Measurements from ENCODE around the gene CSRP3.

DNA sequence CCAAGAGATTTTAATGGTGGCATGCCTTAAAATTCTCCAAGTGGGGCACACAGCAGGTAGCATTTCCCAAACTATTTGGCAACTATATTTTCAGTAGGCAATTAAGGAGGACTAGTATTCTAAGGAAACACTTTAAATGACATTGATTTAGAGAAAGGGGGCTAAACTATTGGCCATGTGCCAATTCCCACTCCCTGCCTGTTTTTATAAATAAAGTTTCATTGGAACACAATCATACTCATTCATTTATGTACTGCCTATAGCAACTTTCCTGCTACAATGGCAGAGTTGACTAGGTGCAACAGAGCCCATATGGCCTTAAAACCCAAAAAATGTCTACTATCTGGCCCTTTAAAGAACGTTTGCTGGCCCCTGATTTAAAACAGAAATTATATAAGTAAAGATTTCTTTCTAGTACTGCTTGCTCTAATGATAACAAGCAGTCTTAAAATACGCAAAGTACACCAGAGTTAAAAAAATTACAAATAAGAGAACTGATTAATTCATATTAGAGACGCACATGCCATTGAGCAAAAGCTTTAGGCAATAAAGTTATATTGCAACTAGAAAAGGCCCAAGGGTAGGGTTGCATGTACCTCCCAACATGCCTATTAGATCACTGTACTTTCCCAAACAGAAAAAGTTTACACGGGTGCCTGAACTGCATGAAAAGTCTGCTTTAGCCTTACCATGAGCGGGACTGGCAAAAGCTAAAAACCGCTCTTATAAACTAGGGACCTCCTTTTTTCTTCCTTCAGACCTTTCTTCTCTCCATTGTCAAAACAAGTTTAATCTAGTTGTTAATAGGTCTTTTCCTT lies 24.8 kb upstream of the CSRP3 start:
- TF ChIP-seq, protein P1, sequence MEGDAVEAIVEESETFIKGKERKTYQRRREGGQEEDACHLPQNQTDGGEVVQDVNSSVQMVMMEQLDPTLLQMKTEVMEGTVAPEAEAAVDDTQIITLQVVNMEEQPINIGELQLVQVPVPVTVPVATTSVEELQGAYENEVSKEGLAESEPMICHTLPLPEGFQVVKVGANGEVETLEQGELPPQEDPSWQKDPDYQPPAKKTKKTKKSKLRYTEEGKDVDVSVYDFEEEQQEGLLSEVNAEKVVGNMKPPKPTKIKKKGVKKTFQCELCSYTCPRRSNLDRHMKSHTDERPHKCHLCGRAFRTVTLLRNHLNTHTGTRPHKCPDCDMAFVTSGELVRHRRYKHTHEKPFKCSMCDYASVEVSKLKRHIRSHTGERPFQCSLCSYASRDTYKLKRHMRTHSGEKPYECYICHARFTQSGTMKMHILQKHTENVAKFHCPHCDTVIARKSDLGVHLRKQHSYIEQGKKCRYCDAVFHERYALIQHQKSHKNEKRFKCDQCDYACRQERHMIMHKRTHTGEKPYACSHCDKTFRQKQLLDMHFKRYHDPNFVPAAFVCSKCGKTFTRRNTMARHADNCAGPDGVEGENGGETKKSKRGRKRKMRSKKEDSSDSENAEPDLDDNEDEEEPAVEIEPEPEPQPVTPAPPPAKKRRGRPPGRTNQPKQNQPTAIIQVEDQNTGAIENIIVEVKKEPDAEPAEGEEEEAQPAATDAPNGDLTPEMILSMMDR (IDR thresholded peaks at IDR 0.05) = no peak
- TF ChIP-seq POLR2A (IDR thresholded peaks at IDR 0.05) (no peak), POLR2AphosphoS5 (IDR thresholded peaks at IDR 0.05) (no peak)
